Upper lobe of left lung (tissue), 6 donors: ENCODE data around the gene GNGT1. TPM values are rescaled to one million over a fixed set of nuclear protein-coding genes. Genes with fewer than 3 reads are reported as not detected.

Experiments
- ATAC-seq, 2 donors: fragments of 200-7000 bp; cut with Tn5 transposase; one replicate each; pipeline ENCODE4 v1.9.1; 2022; ENCODE audit warnings: mild to moderate bottlenecking in 2 of 2, moderate library complexity in 2 of 2; ENCODE audit not compliant: low FRiP score in 2 of 2
- DNase-seq, 2 donors: peaks; one replicate each; pipeline ENCODE4 v3.0.0-alpha.2; 2019 to 2020
- H3K27ac ChIP-seq, 4 donors: fragments of 200-600 bp; sonication (generic); one replicate each; pipeline ENCODE4 v1.5.1; 2016 to 2019
- H3K27me3 ChIP-seq, 4 donors: fragments of 200-600 bp; sonication (generic); one replicate each; pipeline ENCODE4 v1.5.1; 2017 to 2019
- H3K36me3 ChIP-seq, 4 donors: fragments of 200-600 bp; sonication (generic); one replicate each; pipeline ENCODE4 v1.5.1; 2016 to 2019
- H3K4me1 ChIP-seq, 4 donors: fragments of 200-600 bp; sonication (generic); one replicate each; pipeline ENCODE4 v1.5.1; 2018 to 2019
- H3K4me3 ChIP-seq, 4 donors: fragments of 200-600 bp; sonication (generic); one replicate each; pipeline ENCODE4 v1.5.1; 2017 to 2019; ENCODE audit warnings: mild to moderate bottlenecking in 2 of 4, moderate library complexity in 1 of 4
- H3K9me3 ChIP-seq, 4 donors: fragments of 200-600 bp; sonication (generic); one replicate each; pipeline ENCODE4 v1.5.1; 2018 to 2019
- CTCF ChIP-seq, 6 experiments: fragments of 450-650 bp in 4 of 6; fragments of 200-600 bp in 2 of 6; sonication (generic) in 2 of 6; IDR thresholded peaks; one replicate each; pipeline ENCODE4 v1.5.1; 2016 to 2019; ENCODE audit warnings: antibody characterized with exemption in 6 of 6
- EP300 ChIP-seq, 4 donors: sonication (generic); formaldehyde crosslinking; IDR thresholded peaks; one replicate each; pipeline ENCODE4 v1.5.1; 2017; ENCODE audit warnings: antibody characterized with exemption in 4 of 4, control low read depth in 2 of 4
- POLR2A ChIP-seq, 4 donors: fragments of 450-650 bp; IDR thresholded peaks; one replicate each; pipeline ENCODE4 v1.5.1; 2016 to 2017; ENCODE audit warnings: antibody characterized with exemption in 4 of 4, mild to moderate bottlenecking in 2 of 4
- POLR2AphosphoS5 ChIP-seq, 2 donors: sonication (generic); formaldehyde crosslinking; IDR thresholded peaks; one replicate each; pipeline ENCODE4 v1.5.1; 2017; ENCODE audit warnings: antibody characterized with exemption in 2 of 2
- WGBS, 2 donors: methylation state at CpG; one replicate each; pipeline ENCODE4 v1.1.5; 2017 to 2018; 5-methylcytosine and 5-hydroxymethylcytosine counted together
- total RNA-seq, 6 donors: library from RNA; depleted of rRNA in 4 of 6; stranded (reverse); fragments of >200 nt in 4 of 6; gene quantifications; one replicate each; pipeline versions ENCODE4 v1.1.0 to v1.2.1, GENCODE V29; 2016 to 2021
- donor health status: DM: no; HTN: no; CAD: no; lungs with moderate emphysema.
- donor health status: DM: no; HTN: yes; CAD: no; lungs with severe emphysema.

The GNGT1 gene
- total RNA-seq, 6 donors from 2014 or later = not detected

GRCh38 chr7:93938293-93938692, 31.9 kb downstream of the GNGT1 start:
- no peak for DNase-seq
- Histone ChIP-seq H3K4me3 (no peak overlapping the region), H3K36me3 (no peaks in the 10 kb centered on the region), H3K9me3 (no peaks in the 10 kb centered on the region), H3K4me1 (no peaks in the 10 kb centered on the region), H3K27me3 (no peaks in the 10 kb centered on the region), H3K27ac (no peak overlapping the region)
- ATAC-seq = no peak
- TF ChIP-seq EP300 (IDR thresholded peaks at IDR 0.05) = no peak
- no peak for TF ChIP-seq CTCF (IDR thresholded peaks at IDR 0.05)
- TF ChIP-seq POLR2A (IDR thresholded peaks at IDR 0.05) = no peak
- TF ChIP-seq POLR2AphosphoS5 (IDR thresholded peaks at IDR 0.05) = no peak

GRCh38 chr7:93941945-93942344, 35.6 kb downstream of the GNGT1 start:
- Histone ChIP-seq H3K36me3 (no peaks in the 10 kb centered on the region), H3K4me3 (no peak overlapping the region), H3K4me1 (peaks cover 0 to 8% (median 4%) of the 10 kb centered on the region in 4 donors), H3K9me3 (no peaks in the 10 kb centered on the region), H3K27ac (no peak overlapping the region), H3K27me3 (no peaks in the 10 kb centered on the region)
- TF ChIP-seq POLR2A (IDR thresholded peaks at IDR 0.05) (no peak), CTCF (IDR thresholded peaks at IDR 0.05) (no peak), POLR2AphosphoS5 (IDR thresholded peaks at IDR 0.05) (no peak), EP300 (IDR thresholded peaks at IDR 0.05) (no peak)
- DNase-seq (no peak), ATAC-seq (no peak)
- WGBS, 2 donors = 93% methylated on average over 2 of the region's 2 CpGs

GRCh38 chr7:93943816-93944540, 37.6 kb downstream of the GNGT1 start:
- Histone ChIP-seq H3K4me1 (peaks cover 0 to 8% (median 4%) of the 10 kb centered on the region in 4 donors), H3K4me3 (no peak overlapping the region), H3K9me3 (no peaks in the 10 kb centered on the region), H3K27me3 (no peaks in the 10 kb centered on the region), H3K36me3 (no peaks in the 10 kb centered on the region), H3K27ac (peak overlapping the region in 2 of 4 donors; percentile 45 to 49)
- DNase-seq (no peak), ATAC-seq (no peak)
- TF ChIP-seq POLR2AphosphoS5 (IDR thresholded peaks at IDR 0.05) = no peak
- no peak for TF ChIP-seq POLR2A (IDR thresholded peaks at IDR 0.05)
- TF ChIP-seq EP300 (IDR thresholded peaks at IDR 0.05) = no peak
- TF ChIP-seq CTCF (IDR thresholded peaks at IDR 0.05) = no peak
- WGBS, 2 donors = 47 to 66% methylated on average over 4 of the region's 4 CpGs

- TF ChIP-seq POLR2A (IDR thresholded peaks at IDR 0.05) = no peak
- peak in 1 of 4 donors; percentile 59 for TF ChIP-seq EP300 (IDR thresholded peaks at IDR 0.05)
- Histone ChIP-seq H3K4me3 (no peak overlapping the region), H3K36me3 (no peaks in the 10 kb centered on the region), H3K4me1 (peaks cover 0 to 8% (median 4%) of the 10 kb centered on the region in 4 donors), H3K27me3 (no peaks in the 10 kb centered on the region), H3K27ac (peak overlapping the region in 2 of 4 donors; percentile 68 to 78), H3K9me3 (no peaks in the 10 kb centered on the region)
- WGBS, 2 donors = 22 to 33% methylated on average over 1 of the region's 1 CpG
- DNase-seq (no peak), ATAC-seq (no peak)
These were observed 38.3 kb downstream of the GNGT1 start for GRCh38 chr7:93944673-93945072.

- DNase-seq (no peak), ATAC-seq (no peak)
- no peak for TF ChIP-seq POLR2A (IDR thresholded peaks at IDR 0.05)
- TF ChIP-seq CTCF (IDR thresholded peaks at IDR 0.05) = no peak
- TF ChIP-seq EP300 (IDR thresholded peaks at IDR 0.05) = no peak
- TF ChIP-seq POLR2AphosphoS5 (IDR thresholded peaks at IDR 0.05) = no peak
- no peaks in the 10 kb centered on the region for H3K36me3 ChIP-seq
- WGBS, 2 donors = 22 to 43% methylated on average over 3 of the region's 3 CpGs
- H3K4me3 ChIP-seq = no peak overlapping the region
- no peaks in the 10 kb centered on the region for H3K9me3 ChIP-seq
- peak overlapping the region; percentile 7 to 78 (median 50) for H3K27ac ChIP-seq
- H3K27me3 ChIP-seq = no peaks in the 10 kb centered on the region
- peaks cover 0 to 8% (median 4%) of the 10 kb centered on the region in 4 donors for H3K4me1 ChIP-seq
These were observed 38.7 kb downstream of the GNGT1 start for GRCh38 chr7:93945083-93945482.
